Heart left ventricle (tissue), 16 donors: ENCODE measurements around the gene VPS26B. TPM values are rescaled to one million over a fixed set of nuclear protein-coding genes. Genes with fewer than 3 reads are reported as not detected.
"Not testable (repeated sequence)": the region's sequence is repeated elsewhere in the genome, so short reads cannot be mapped to it uniquely, and the experiment has no call there.

Experiments used
- ATAC-seq, 4 donors: fragments of 200-7000 bp; cut with Tn5 transposase; one replicate each; pipeline ENCODE4 v1.9.1; 2020 to 2022; ENCODE audit warnings: moderate library complexity in 4 of 4, mild to moderate bottlenecking in 3 of 4, moderate number of reproducible peaks in 1 of 4
- DNase-seq, 5 donors: peaks; one replicate each; pipeline ENCODE4 v3.0.0-alpha.2; 2020
- H3K27ac ChIP-seq, 12 donors: fragments of 200-600 bp; sonication (generic) in 4 of 12; one replicate each; pipeline versions ENCODE4 v1.5.0 to v1.8.0; 2016 to 2022; ENCODE audit warnings: mild to moderate bottlenecking in 2 of 12
- H3K27me3 ChIP-seq, 9 donors: fragments of 200-600 bp; sonication (generic) in 2 of 9; one replicate each; pipeline versions ENCODE4 v1.5.1 to v1.8.0; 2016 to 2022; ENCODE audit warnings: mild to moderate bottlenecking in 3 of 9
- H3K36me3 ChIP-seq, 9 donors: fragments of 200-600 bp; sonication (generic) in 2 of 9; one replicate each; pipeline versions ENCODE4 v1.5.0 to v1.8.0; 2018 to 2022; ENCODE audit warnings: mild to moderate bottlenecking in 2 of 9
- H3K4me1 ChIP-seq, 12 donors: fragments of 200-600 bp; sonication (generic) in 4 of 12; one replicate each; pipeline versions ENCODE4 v1.5.0 to v1.8.0; 2016 to 2022; ENCODE audit warnings: mild to moderate bottlenecking in 3 of 12
- H3K4me3 ChIP-seq, 12 donors: fragments of 200-600 bp; sonication (generic) in 4 of 12; one replicate each; pipeline versions ENCODE4 v1.5.0 to v1.8.0; 2017 to 2022; ENCODE audit warnings: mild to moderate bottlenecking in 9 of 12, moderate library complexity in 4 of 12
- H3K9me3 ChIP-seq, 12 donors: fragments of 200-600 bp; sonication (generic) in 4 of 12; one replicate each; pipeline versions ENCODE4 v1.5.0 to v1.8.0; 2016 to 2022; ENCODE audit warnings: mild to moderate bottlenecking in 1 of 12
- CTCF ChIP-seq, 12 donors: fragments of 200-600 bp; sonication (generic) in 4 of 12; IDR thresholded peaks; one replicate each; pipeline versions ENCODE4 v1.5.0 to v1.8.0; 2018 to 2022; ENCODE audit warnings: antibody characterized with exemption in 12 of 12, mild to moderate bottlenecking in 5 of 12
- POLR2A ChIP-seq, 2 donors: fragments of 450-650 bp; IDR thresholded peaks; one replicate each; pipeline ENCODE4 v1.6.1; 2017; ENCODE audit warnings: antibody characterized with exemption in 2 of 2, mild to moderate bottlenecking in 2 of 2, moderate library complexity in 2 of 2
- WGBS, 4 donors: extraction: QIAGEN DNeasy Blood & Tissue Kit in 2 of 4; methylation state at CpG; one replicate each; pipeline versions ENCODE4 v1.1.5 to v1.1.7; 2013 to 2018; 5-methylcytosine and 5-hydroxymethylcytosine counted together
- intact Hi-C, 10 donors: fragments of 100-400 bp; cut with DNase I; formaldehyde crosslinking; loops; one replicate each; pipeline versions ENCODE4 v1.11.1 to v1.14.2; 2022
- polyA plus RNA-seq, 2 donors: library from polyadenylated mRNA; stranded (reverse); fragments of 200-250 nt; gene quantifications; one replicate each; pipeline ENCODE4 v1.2.3, GENCODE V29; 2013
- total RNA-seq, 9 donors: library from RNA; depleted of rRNA in 2 of 9; stranded (reverse); fragments of >200 nt in 2 of 9; fragmentation: NEBNext Ultra II Directional in 3 of 9; extraction: Animal tissue kit (Norgen Biotek cat#: 25700) in 3 of 9; gene quantifications; one replicate each; pipeline versions ENCODE4 v1.1.0 to v1.2.4, GENCODE V29; 2016 to 2023
- donor health status: ischemic (EF 13 %, LVEDD 7.1; RV severe dilation, severe dysfunction).
- donor health status: healthy with polysubstance abuse.
- donor health status: DM: no; HTN: yes; CAD: no.
- donor health status: DM: no; HTN: no; CAD: no.
- donor health status: ischemic (EF 25% LVEDD 6.9; RV normal size, moderate dysfunction).
- donor health status: ischemic (EF 25% LVEDD 5.7; RV mildly dilated, moderate dysfunction).
- donor health status: healthy.
- donor health status: DM: yes; HTN: yes; CAD: no.
- donor health status: ischemic (EF 35%, LVEDD 5.7; RV mildly dilated, moderate dysfunction).
- donor health status: nonischemic (EF 11% LVEDD 7.7; RV severe dilation, severe dysfunction).
- donor health status: DM: yes; HTN: yes; CAD: no.
- donor health status: PGD.
- donor health status: ischemic (EF 29% LVEDD 5.4; RV normal size, mild dysfunction).
- donor health status: nonischemic (EF 23%, LVEDD 6.1; RV moderate dilation, normal function).

Gene VPS26B
- total and polyA plus RNA-seq, 11 donors: 19.6 to 49.6 (median 37.7) TPM

GRCh38 chr11:134252346-134253187, 28.1 kb downstream of the VPS26B start:
- Histone ChIP-seq H3K9me3 (no peaks in the 10 kb centered on the region), H3K36me3 (peaks cover 0 to 49% (median 44%) of the 10 kb centered on the region in 9 donors), H3K27me3 (no peaks in the 10 kb centered on the region), H3K4me1 (peaks cover 4 to 33% (median 21%) of the 10 kb centered on the region in 12 donors), H3K27ac (peak overlapping the region in 11 of 12 donors; percentile 22 to 83 (median 71)), H3K4me3 (peak overlapping the region; percentile 78 to 97 (median 88))
- intact Hi-C loops: loop anchor here in 3 of 10 donors (1.0 to 2.0 kb wide), 2 partner anchors 28 kb away; partner anchors contain the start of gene VPS26B (in 3 of the 3)
- TF ChIP-seq POLR2A (IDR thresholded peaks at IDR 0.05): no peak
- no peak for TF ChIP-seq CTCF (IDR thresholded peaks at IDR 0.05)
- peak in 2 of 5 donors; percentile 14 to 32 for DNase-seq
- peak in 3 of 4 donors; percentile 2 to 37 (median 9) for ATAC-seq
- 7 to 11% (median 8%) methylated on average over 27 of the region's 27 CpGs for WGBS, 4 donors

GRCh38 chr11:134253188-134253993, 28.9 kb downstream of the VPS26B start, which contains the start of the genes ACAD8 and THYN1:
TSS of gene ACAD8 (plus strand) at chr11:134253568. CDS start at chr11:134253601, 33 bp downstream.
TSS of gene THYN1 (minus strand) at chr11:134253352. CDS start at chr11:134252882, 470 bp downstream.
- WGBS, 4 donors: 0% methylated on average over 32 to 70 of the region's 70 CpGs
- Histone ChIP-seq H3K4me3 (peak within 1 kb of the TSS; percentile 78 to 97 (median 88)), H3K27me3 (no peaks in the 10 kb centered on the region), H3K27ac (peak within 1 kb of the TSS in 11 of 12 donors; percentile 64 to 85 (median 78)), H3K36me3 (peaks cover 0 to 48% (median 39%) of the 10 kb centered on the region in 9 donors), H3K4me1 (peaks cover 4 to 33% (median 21%) of the 10 kb centered on the region in 12 donors), H3K9me3 (no peaks in the 10 kb centered on the region)
- intact Hi-C loops: loop anchor here in 3 of 10 donors (1.0 to 2.0 kb wide), 2 partner anchors 29 kb away; partner anchors contain the start of gene VPS26B (in 3 of the 3)
- ATAC-seq: peak; percentile 100
- TF ChIP-seq POLR2A (IDR thresholded peaks at IDR 0.05): peak in 1 of 2 donors; percentile 84
- TF ChIP-seq CTCF (IDR thresholded peaks at IDR 0.05): peak in 11 of 12 donors; percentile 19 to 61 (median 46)
- DNase-seq: peak; percentile 98

- Histone ChIP-seq H3K27me3 (no peaks in the 10 kb centered on the region), H3K36me3 (peaks cover 0 to 48% (median 41%) of the 10 kb centered on the region in 9 donors), H3K27ac (no peak overlapping the region), H3K4me3 (peak overlapping the region in 11 of 12 donors; percentile 78 to 97 (median 89)), H3K4me1 (peaks cover 4 to 33% (median 21%) of the 10 kb centered on the region in 12 donors), H3K9me3 (no peaks in the 10 kb centered on the region)
- no peak for DNase-seq
- TF ChIP-seq POLR2A (IDR thresholded peaks at IDR 0.05) (no peak), CTCF (IDR thresholded peaks at IDR 0.05) (no peak)
- ATAC-seq: no peak
- 61 to 68% (median 65%) methylated on average over 3 of the region's 3 CpGs for WGBS, 4 donors
- intact Hi-C loops: no loop called here
These were observed 30.1 kb downstream of the VPS26B start for GRCh38 chr11:134254433-134255183.

- ATAC-seq, H3K27ac ChIP-seq, DNase-seq, H3K9me3 ChIP-seq, intact Hi-C loops, H3K27me3 ChIP-seq, H3K4me3 ChIP-seq: not testable (repeated sequence)
- peaks cover 4 to 31% (median 21%) of the 10 kb centered on the region in 12 donors for H3K4me1 ChIP-seq
- WGBS, 4 donors: 92 to 97% (median 96%) methylated on average over 5 of the region's 5 CpGs
- H3K36me3 ChIP-seq: peaks cover 0 to 48% (median 41%) of the 10 kb centered on the region in 9 donors
These were observed 30.7 kb downstream of the VPS26B start for GRCh38 chr11:134255184-134255561.
